ENCODE data around the gene XRN1. TPM values are rescaled to one million over a fixed set of nuclear protein-coding genes. Genes with fewer than 3 reads are reported as not detected.

Gene XRN1
- total RNA-seq, 1 donor from 2014 or later, result 11.9 TPM

GRCh38 chr3:142296507-142296906 is 151.3 kb downstream of the XRN1 start:
- no peak for DNase-seq (ENCODE audit: low read depth)
- no peak for TF ChIP-seq CTCF (conservative IDR thresholded peaks at IDR 0.05; ENCODE audit: low read depth, low read length)
- H3K4me3 ChIP-seq (ENCODE audit: low read depth, low read length), result no peak overlapping the region

DNA sequence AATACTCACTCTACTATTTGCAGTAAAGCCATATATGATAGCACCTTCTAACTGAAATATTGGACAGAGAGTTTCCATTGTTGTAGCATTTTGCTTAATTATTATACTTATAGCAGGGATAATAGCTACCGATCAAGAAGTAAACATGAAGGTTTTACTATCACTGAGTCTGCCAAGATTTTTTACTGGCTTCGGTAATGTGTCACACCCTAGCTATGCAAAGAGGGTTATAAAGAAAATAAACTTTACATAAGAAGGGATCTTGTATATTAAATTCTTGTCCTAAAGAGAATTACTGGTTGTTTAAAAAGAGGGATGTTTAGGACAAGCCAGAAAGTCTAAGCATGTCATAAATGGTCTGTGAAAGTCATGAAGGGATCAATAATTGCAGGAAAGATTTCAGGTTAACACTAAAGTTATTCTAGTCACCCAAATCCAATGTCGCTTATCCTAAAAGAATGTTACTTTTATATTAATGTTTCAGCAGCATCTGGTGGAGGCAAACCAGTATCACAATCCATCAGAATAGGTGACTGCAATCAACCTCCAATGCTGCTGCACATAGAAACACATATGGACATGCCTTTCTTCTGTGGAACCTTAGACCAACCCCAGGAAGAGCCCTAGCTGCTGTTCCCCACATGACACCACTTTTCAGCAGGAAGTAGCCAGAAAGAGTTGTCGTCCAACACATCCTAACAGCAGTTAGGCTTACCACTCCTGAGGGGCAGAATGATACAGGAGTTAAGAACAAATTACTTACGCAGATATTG is 159.8 kb downstream of the XRN1 start:
- TF ChIP-seq CTCF (conservative IDR thresholded peaks at IDR 0.05; ENCODE audit: low read depth, low read length), result no peak
- no peak for DNase-seq (ENCODE audit: low read depth)
- H3K4me3 ChIP-seq (ENCODE audit: low read depth, low read length), result no peak overlapping the region

DNA sequence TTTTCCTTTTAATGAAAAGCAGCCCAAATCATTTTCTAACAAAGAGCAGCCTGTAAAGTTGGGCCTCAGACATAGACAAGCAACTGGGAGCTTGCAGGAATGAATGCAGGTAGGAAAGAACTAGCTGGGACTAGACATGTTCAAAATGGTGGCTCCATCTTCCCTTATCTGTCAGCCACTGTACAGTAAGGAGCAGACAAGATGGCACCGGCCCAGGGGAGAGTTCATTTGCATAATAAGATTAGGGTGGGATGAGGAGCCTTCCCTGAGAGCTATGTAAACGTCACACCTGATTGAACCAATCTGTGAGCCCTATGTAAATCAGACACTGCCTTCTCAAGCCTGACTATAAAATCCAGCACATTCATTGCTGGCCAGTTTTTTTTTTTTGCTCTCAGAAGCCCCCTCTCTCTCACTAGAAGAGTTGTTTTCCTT is 162.7 kb downstream of the XRN1 start:
- no peak overlapping the region for H3K4me3 ChIP-seq (ENCODE audit: low read depth, low read length)
- DNase-seq (ENCODE audit: low read depth), result no peak
- TF ChIP-seq CTCF (conservative IDR thresholded peaks at IDR 0.05; ENCODE audit: low read depth, low read length), result no peak

- no peak for TF ChIP-seq CTCF (conservative IDR thresholded peaks at IDR 0.05; ENCODE audit: low read depth, low read length)
- DNase-seq (ENCODE audit: low read depth), result no peak
- no peak overlapping the region for H3K4me3 ChIP-seq (ENCODE audit: low read depth, low read length)
These were observed 165.3 kb downstream of the XRN1 start for GRCh38 chr3:142282503-142282902.

DNA sequence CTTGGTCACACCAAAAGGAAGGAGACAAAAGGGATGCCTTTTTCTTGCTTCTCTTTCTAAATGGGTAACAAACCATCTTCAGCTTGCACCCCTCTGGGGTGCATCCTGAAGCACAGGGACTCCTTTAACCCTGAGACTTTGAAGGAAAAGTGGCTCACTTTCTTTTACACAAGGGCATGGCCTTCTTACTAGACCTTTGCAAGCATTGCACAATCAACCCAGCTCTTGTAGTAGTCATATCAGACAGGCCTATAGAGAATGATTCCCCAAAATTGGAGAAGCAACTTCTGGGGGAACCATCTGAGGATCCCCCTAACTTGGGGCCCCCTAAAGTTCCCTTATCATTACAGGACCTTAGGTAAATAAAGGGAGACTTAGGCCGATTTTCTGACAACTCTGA is 166.4 kb downstream of the XRN1 start:
- H3K4me3 ChIP-seq (ENCODE audit: low read depth, low read length), result no peak overlapping the region
- no peak for TF ChIP-seq CTCF (conservative IDR thresholded peaks at IDR 0.05; ENCODE audit: low read depth, low read length)
- no peak for DNase-seq (ENCODE audit: low read depth)

DNA sequence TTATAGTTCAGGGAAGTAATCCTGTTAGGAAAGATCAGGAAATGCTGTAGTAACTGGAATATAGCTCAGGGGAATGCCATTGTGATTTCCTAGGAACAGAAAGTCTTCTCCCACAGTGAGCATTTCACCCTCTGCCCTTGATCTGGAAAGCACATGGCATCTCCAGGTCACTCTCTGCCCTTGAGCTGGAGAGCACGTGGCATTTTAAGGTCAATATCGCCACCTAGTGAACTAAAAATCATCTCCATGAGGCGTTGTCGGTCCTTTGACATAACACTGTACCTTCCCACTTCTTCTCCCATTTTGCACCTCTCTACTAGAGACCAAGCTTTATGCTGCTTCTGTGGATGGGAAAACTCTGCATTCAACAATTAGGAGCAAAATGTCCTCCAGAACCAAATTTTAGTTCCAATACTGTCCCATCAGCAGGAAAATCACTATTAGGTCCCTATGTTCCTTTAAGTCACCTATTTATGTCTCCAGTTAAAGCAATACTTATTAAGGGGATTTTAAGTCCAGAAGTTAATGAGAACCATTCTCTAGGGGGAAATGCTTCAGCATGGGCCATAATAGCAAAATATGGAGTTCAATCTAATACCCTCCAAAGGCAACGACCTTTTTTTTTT is 167.8 kb downstream of the XRN1 start:
- H3K4me3 ChIP-seq (ENCODE audit: low read depth, low read length), result no peak overlapping the region
- DNase-seq (ENCODE audit: low read depth), result peak; percentile 35
- peak; percentile 68 for TF ChIP-seq CTCF (conservative IDR thresholded peaks at IDR 0.05; ENCODE audit: low read depth, low read length)

Data from epithelial cell of proximal tubule (primary cell).